Activated CD4-positive, CD25-positive, alpha-beta regulatory T cell treated with anti-CD3 and anti-CD28 coated beads, Interleukin-2, amount 50 U/mL, for 16 hours (primary cell): Measurements from ENCODE around the gene ZNF177.
"Not testable (repeated sequence)": the region's sequence is repeated elsewhere in the genome, so short reads cannot be mapped to it uniquely, and the experiment has no call there.

ENCODE experiments used
- DNase-seq: peaks from one replicate; pipeline ENCODE4 v3.0.0-alpha.2; 2020; ENCODE audit warnings: low read depth, low spot score

Gene ZNF177

DNA sequence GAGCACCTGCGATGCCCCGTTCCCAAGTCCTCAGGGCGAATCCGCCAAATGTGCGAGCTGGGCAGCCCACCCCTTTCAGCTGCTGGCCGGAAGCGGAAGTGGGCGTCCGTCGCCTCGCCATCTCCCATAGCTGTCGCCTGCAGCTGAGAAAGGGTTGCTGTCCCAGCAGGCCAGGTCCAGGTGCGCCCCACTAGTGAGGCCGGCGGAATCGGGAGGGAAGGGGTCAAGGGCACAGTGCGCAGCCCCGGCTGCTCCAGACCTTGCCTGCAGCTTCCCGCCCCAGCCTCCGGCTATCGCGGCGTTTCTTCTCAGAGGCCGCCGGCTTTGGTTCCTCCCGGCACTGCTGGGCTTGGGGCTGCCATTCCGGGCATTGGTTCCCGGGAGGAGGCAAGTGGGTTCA, at the start of gene ZNF177:
Gene ZNF177 (plus strand): TSS at position 109 of the 400 bp plus-strand sequence. CDS start 15,299 bp downstream, outside the sequence.
- DNase-seq: no peak

DNA sequence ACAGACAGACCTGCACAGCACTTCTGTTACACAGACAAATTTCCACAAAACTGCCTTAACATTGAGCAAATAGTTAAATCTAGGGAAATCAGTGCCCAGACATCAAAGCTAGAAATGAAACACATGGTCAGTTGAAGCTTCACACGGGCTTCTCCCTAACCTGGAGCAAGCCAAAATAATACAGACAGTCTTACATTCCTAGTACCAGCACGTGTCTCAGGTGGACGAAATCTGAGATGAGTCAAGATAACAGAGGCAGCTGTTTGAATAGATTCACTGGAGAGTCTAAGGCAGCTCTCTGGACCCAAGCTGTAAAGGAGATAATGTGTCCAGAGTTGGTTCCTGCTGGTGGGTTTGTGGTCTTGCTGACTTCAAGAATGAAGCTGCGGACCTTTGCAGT, 49.1 kb upstream of the ZNF177 start:
- DNase-seq: no peak

DNA sequence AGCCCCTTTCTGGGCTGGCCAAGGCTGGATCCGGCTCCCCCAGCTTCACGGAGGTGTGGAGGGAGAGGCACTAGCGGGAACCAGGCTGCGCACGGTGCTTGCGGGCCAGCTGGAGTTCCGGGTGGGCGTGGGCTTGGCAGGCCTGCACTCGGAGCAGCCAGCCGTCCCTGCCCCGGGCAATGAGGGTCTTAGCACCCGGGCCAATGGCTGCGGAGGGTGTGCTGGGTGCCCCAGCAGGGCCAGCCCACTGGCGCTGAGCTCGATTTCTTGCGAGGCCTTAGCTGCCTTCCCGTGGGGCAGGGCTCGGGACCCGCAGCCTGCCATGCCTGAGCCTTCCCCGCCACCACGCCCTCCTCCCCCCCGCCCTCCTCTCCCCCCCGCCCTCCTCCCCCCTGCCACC, 41.5 kb upstream of the ZNF177 start:
- DNase-seq: no peak

DNA sequence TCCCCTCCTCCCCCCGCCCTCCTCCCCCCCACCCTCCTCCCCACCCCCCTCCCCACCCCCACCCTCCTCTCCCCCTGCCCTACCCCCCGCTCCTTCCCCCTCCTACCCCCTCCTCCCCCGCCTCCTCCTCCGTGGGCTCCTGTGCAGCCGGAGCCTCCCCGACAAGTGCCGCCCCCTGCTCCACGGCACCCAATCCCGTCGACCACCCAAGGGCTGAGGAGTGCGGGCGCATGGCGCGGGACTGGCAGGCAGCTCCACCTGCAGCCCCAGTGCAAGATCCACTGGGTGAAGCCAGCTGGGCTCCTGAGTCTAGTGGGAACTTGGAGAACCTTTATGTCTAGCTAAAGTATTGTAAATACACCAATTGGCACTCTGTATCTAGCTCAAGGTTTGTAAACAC, 41.1 kb upstream of the ZNF177 start:
- not testable (repeated sequence) for DNase-seq

DNA sequence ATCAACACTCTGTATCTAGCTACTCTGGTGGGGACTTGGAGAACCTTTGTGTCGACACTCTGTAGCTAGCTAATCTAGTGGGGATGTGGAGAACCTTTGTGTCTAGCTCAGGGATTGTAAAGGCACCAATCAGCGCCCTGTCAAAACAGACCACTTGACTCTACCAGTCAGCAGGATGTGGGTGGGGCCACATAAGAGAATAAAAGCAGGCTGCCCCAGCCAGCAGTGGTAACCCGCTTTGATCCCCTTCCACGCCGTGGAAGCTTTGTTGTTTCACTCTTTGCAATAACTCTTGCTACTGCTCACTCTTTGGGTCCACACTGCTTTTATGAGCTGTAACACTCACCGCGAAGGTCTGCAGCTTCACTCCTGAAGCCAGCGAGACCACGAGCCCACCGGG, 40.6 kb upstream of the ZNF177 start:
- not testable (repeated sequence) for DNase-seq

DNA sequence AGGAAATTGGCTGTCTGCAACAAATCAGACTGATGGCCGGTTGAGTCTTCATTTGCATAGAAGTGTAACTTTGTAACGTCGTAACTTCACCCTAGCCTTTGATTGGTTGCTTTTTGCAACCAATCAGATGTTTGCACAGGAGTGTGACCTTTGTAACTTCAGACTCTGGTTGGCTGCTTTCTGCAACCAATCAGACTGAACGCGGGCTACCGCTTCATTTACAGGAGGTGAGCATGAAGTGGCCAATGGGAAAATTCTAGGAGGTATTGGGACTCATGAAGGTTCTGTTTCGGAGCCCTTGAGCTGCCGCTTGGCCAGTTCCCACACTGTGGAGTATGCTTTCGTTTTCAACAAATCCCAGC, 39.3 kb upstream of the ZNF177 start:
- peak; percentile 14 for DNase-seq

DNA sequence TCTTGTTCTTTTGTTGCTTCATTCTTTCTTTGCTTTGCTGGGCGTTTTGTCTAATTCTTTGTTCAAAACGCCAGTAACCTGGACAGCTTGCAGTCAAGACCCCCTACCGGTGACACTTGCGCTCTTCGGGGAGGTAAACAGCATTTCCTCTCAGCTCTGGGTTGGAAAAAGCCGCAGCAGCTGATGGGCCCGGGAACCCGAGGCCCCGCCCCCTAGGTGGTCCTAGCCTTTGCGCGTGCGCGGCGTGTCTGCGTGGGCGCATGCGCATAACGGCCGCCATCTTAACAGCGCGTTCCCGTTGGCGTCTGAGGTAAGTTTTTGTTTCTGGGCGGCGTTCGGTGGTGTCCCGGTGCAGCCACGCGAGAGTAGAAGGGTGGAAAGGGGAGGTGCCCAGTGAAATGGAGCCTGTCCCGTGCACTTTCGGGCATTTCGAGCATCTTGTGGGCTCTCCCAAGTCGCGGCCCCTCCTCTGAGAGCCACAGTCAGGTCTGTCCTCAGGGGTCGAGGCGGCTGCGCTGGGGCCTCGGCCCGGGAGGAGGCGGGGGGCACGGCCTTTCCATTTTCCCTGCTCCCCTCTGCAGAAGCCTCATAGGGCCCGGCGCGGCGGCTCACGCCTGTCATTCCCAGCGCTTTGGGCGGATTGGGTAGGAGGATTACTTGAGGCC, 38.8 kb upstream of the ZNF177 start, which contains the start of gene ZNF559:
Gene ZNF559 (plus strand): TSS at position 261 of the 665 bp plus-strand sequence. CDS start 14,371 bp downstream, outside the sequence.
- DNase-seq: peak; percentile 95

DNA sequence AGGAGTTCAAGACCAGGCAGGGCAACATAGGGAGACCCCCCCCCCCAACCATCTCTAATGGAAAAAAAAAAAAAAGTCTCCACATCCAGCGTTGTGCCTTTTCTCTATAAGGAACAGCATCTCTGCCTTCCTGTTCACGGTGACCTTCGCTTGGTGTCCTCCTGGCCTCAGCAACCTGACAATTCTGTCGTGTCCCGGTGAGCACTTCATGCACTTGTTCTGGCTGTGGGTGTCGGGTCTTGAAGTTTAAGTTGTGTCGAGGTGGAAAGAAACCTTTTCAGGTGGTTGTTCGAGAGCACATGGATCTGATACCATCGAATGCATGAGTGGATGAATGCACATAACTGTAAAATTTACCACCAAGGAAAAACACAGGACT, 38.2 kb upstream of the ZNF177 start:
- DNase-seq: no peak

DNA sequence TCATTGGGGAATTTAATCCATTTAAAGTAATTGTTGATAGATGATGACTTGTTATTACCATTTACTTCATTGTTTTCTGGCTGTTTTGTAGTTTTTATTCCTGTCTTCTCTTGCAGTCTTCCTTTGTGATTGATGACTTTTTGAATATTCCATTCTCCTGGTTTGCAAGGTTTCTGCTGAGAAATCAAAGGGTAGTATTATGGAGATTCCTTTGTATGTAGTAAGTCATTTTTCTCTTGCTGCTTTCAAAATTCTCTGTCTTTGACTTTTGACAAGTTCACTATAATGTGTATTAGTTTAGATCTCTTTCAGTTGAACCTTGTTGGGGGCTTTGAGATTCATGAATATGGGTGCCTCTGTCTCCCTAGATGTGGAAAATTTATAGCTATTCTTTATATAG, 32.8 kb upstream of the ZNF177 start:
- DNase-seq: no peak

DNA sequence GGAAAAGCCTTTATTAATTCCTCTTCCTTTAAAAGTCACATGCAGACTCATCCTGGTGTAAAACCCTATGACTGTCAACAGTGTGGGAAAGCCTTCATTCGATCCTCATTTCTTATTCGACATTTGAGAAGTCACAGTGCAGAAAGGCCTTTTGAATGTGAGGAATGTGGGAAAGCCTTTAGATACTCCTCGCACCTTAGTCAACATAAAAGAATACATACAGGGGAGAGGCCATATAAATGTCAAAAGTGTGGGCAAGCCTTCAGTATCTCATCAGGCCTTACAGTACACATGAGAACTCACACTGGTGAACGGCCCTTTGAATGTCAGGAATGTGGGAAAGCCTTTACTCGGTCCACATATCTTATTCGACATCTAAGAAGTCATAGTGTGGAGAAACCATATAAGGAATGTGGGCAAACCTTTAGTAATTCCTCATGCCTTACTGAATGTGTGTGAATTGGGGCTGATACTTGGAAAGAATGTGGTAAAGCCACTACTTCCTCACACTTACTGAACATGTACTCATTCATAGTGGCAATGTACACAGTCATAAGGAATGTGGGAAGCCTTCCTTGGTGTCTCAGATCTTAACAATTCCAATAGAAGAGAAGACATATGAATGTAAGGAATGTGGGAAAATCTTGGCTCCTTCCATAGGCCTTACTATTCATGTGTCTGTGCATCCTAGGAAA, 20.1 kb upstream of the ZNF177 start:
- DNase-seq: no peak

DNA sequence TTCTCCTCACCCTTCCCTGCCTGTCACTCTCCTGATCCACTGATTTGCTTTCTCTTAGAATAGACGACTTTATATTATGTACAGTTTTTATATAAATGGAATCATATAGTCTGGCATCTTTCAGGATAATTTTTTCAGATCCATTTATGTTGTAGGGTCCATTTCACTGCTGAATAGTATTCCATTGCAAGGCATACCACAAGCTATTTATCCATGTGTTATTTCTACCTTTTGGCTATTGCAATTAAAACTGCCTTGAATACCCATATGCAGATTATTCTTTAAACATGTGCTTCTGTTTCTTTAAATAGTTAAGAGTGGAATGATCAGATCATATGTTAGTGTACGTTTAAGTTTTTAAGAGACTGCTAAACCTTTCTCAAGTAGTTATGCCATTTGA, 17.8 kb upstream of the ZNF177 start:
- no peak for DNase-seq

DNA sequence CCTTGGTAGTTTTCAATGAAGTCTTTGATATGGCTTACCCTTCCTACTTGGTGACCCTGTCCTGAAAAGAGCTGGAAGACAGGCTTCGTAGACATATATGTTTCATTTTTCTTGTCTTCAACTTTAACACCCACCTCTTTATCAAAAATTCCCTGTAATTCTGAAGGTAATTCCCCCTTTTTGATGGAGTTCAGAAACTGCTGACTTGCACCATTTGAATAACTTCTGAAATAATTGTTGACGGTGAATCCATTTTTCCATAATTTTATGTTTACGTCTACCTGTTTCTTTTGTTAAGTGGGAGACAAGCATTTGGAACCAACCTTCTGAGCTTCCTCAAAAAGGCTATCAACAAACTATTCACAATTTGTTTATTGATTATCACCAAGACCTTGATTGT, 14.6 kb upstream of the ZNF177 start:
- no peak for DNase-seq

DNA sequence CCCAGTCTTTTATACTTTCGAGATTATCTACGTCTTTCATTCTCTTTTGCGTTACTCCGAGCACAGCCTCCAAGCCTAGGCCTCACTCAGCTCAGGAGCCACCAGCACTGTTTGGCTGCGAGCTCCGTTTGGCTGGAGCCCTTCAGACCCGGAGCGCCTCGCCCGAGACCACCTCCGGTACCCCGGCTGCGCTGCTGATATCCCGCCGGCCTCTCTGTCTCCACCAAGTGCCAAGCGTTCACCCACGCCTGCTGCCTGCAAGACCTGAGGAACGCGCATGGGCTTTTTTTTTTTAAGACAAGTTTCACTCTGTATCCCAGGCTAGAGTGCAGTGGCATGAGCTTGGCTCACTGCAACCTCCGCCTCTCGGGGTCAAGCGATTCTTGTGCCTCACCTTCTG, 14.1 kb upstream of the ZNF177 start:
- DNase-seq: no peak

DNA sequence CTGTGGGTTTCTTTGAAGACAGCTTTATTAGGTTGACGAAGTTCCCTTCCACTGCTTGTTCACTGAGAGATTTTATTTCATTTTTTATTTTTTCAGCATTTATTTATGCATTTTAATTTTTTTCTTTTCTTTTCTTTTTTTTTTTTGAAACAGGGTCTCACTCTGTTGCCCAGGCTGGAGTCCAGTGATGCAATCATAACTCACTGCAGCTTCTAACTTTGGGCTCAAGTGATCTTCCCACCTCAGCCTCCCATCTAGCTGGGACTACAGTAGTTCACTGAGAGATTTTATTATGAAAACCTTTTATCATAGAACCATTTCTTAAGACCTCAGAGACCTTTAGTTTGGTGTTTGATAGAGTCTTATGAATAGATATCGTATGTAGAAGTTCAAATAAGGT, 10.3 kb upstream of the ZNF177 start:
- no peak for DNase-seq

DNA sequence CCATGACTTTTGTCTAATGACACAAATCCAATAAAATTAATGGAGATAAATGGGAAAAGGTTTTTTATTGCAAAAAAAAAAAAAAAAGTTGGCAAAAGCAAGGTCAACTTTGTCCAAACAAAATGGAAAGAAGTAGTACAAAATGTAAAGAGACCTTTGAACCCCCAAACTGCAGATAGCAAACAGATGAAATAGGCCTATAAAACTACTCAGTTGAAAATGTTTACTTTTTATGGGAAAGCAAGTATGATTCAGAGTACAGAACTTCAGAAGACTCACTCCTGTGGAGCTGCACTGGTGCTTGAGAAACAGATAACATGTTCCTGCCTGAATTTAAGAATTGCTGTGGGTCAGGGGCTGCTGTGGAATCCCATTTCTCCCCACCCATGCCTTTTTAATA, 9.8 kb upstream of the ZNF177 start:
- DNase-seq: no peak

DNA sequence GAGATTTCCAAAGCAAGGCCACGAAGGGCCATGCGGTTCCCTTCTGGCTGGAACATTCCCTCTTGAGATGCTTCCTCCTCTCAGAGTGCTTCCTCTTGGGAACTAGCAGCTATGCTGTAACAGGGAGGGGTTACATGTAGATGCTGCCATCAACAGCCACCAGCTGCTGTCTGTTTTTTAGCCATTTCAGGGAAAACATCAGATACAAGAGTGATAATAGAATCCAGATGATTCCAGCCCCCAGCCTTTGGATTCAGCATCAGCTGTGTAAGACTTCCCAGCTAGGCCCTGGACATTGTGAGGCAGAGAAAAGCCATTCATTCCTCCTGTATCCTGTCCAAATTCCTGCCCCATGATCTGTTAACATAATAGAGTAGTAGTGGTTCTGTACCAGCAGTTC, 8.2 kb upstream of the ZNF177 start:
- no peak for DNase-seq

DNA sequence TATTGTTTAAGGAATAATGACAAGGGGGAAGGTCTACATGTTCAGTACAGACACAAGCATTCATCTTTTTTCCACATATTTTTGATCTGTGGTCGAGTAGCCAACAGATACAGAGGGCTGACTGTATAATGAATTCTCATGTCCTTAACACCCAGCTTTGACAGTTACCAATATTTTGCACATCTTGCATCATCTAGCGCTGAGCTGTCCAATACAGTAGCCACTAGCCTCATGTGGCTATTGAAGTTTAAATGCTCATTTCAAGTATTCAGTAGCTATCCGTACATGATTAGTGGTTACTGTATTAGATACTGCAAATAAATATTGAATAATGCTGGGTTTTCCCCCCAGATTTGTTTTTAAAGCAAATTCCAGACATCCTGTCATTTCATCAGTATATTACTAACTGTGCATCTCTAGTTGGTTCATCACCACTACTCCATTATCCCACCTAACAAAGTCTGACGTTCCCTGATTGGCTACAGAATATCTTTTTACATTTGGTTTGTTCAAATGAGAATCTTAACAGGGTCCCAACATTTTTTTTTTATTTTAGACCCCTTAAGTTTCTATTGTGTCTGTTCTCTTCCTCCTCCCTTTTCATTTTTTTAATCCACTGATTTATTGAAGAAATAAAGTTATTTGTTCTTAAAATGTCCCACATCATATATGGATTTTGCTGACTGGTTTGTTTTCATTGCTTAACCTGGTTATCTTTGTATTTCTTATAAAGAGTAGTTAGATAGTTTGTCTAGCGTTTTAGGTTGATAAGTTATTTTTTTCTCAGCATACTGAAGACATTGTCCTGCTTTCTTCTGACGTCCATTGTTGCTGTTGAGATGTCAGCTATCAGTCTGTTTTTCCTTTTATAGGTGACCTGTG, 8.2 kb downstream of the ZNF177 start:
- no peak for DNase-seq

DNA sequence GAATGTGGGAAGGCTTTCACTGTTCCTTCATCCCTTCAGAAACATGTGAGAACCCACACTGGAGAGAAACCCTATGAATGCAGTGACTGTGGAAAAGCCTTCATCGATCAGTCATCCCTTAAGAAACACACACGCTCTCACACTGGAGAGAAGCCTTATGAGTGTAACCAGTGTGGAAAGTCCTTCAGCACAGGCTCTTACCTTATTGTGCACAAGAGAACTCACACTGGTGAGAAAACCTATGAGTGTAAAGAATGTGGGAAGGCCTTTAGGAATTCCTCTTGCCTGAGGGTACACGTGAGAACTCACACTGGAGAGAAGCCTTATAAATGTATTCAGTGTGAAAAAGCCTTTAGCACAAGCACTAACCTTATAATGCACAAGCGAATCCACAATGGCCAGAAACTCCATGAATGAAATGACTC, 18.6 kb downstream of the ZNF177 start:
- DNase-seq: no peak

DNA sequence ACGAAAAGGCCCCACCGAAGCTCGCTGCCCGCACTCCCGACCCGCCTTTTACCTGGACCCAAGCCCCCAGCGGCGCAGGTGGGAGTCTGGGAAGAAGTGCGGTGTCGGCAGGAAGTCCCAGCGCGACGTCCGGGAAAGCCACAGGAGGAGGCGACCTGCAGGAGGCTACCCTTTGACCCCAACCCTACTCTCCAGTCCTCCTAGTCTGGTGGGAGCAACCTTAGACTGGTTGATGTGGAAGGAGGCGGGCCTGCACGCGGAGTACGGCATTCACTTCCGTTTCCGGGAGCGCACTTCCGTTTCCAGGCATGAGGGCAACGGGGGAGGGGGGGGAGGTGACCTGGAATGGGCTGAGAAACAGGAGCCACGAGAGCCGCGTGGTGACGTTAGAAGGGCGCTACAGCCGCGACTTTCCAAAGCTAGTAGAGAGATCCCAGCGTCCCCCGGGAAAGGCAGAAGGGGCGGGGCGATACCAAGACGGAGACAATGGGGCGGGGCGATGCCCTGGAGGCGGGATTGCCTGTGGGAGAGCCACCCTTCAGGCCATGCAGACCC, 44.1 kb downstream of the ZNF177 start:
- no peak for DNase-seq

DNA sequence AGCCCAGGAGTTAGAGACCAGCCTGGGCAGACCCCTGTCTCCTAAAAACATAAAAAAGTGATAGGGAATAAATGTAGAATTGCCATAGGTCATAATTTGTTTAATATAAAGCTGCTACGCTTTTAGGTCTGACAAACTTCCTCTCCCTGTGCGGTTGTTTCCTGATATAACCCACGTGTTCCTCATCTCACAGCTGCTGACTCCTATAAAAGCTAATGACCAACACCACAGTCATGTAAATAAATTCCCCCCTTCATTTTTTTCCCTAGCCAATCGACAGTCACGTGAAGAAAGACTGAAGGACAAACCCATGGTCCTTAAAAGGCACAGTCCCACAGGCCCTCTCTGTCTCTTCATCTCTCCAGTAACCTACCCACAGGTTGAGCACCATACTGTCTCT, 45.0 kb downstream of the ZNF177 start:
- DNase-seq: no peak

DNA sequence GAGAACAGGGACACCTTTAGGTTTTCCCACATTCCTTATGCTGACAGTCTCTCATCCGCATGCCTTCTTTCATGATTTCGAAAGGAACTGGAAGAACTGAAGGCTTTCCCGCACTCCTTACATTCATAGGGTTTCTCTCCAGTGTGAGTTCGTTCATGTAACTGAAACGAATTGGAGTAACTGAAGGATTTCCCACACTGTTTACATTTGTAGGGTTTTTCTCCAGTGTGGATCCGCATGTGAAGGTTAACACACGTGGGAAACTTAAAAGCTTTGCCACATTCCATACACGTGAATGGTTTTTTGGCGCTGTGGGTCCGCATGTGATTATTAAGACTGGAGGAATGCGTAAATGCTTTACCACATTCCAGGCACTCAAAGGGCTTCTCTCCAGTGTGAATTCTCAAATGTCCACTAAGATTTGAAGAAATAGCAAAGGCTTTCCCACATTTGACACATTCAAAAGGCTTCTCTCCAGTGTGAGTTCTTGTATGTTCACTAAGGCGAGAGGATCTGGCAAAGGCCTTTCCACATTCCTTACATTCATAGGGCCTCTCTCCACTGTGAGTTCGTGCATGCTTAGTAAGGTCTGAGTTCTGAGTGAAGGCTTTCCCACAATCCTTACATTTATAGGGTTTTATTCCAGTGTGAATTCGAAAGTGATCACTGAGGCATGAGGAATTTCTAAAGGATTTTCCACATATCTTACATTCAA, 50.6 kb downstream of the ZNF177 start:
- no peak for DNase-seq

DNA sequence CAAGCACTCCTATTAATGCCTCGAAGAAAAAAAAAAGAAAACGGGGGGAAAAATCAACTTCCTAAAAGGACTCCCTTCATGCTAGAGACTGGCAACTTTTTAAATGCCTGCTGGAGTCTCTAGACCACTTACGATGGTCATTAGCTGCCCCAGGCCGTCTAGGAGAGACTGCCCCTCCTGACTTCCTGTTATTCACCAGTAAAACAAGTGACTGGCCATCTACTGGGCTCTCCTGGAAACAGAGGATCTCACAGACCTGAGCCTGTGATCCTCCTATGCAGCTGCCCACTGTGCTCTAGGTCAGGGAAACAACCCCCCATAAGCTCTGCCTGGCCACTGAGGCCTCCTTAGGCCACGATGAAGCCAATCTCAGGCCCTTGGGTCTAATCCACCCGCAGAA, 65.1 kb downstream of the ZNF177 start:
- no peak for DNase-seq
